Measurements from ENCODE around the gene FAM24B.

Gene FAM24B

GRCh38 chr10:122864901-122865300, 14.5 kb downstream of the FAM24B start:
- Histone ChIP-seq H3K36me3 (replicated peaks; ENCODE audit: low read depth, low read length) (peaks cover 2% of the 10 kb centered on the region), H3K79me2 (ENCODE audit: low read length) (peaks cover 74% of the 10 kb centered on the region), H3K9ac (ENCODE audit: low read length) (no peak overlapping the region), H3K4me1 (ENCODE audit: low read length) (no peaks in the 10 kb centered on the region), H3K4me2 (ENCODE audit: low read length) (no peak overlapping the region), H3K9me3 (ENCODE audit: insufficient read depth, low read length) (no peaks in the 10 kb centered on the region), H3K4me3 (ENCODE audit: low read length) (no peak overlapping the region), H2AFZ (ENCODE audit: low read depth, low read length) (no peak overlapping the region), H3K27ac (ENCODE audit: low read length) (no peak overlapping the region), H3K27me3 (ENCODE audit: low read depth, low read length) (no peaks in the 10 kb centered on the region), H4K20me1 (ENCODE audit: insufficient read depth, low read length) (peaks cover 39% of the 10 kb centered on the region)
- TF ChIP-seq CTCF (IDR thresholded peaks at IDR 0.05; ENCODE audit: low read depth, low read length) (no peak), EZH2phosphoT487 (IDR thresholded peaks at IDR 0.05; ENCODE audit: low read depth) (no peak)

GRCh38 chr10:122864194-122864592, 15.2 kb downstream of the FAM24B start:
- H3K79me2 ChIP-seq (ENCODE audit: low read length) = peaks cover 81% of the 10 kb centered on the region
- TF ChIP-seq CTCF (IDR thresholded peaks at IDR 0.05; ENCODE audit: low read depth, low read length) (no peak), EZH2phosphoT487 (IDR thresholded peaks at IDR 0.05; ENCODE audit: low read depth) (no peak)

GRCh38 chr10:122863216-122864193, 15.9 kb downstream of the FAM24B start:
- Histone ChIP-seq H3K79me2 (ENCODE audit: low read length) (peaks cover 88% of the 10 kb centered on the region), H3K36me3 (replicated peaks; ENCODE audit: low read depth, low read length) (peaks cover 8% of the 10 kb centered on the region), H3K4me3 (ENCODE audit: low read length) (no peak overlapping the region), H4K20me1 (ENCODE audit: insufficient read depth, low read length) (peaks cover 44% of the 10 kb centered on the region), H3K27me3 (ENCODE audit: low read depth, low read length) (no peaks in the 10 kb centered on the region), H3K27ac (ENCODE audit: low read length) (no peak overlapping the region), H2AFZ (ENCODE audit: low read depth, low read length) (no peak overlapping the region), H3K4me2 (ENCODE audit: low read length) (no peak overlapping the region), H3K9ac (ENCODE audit: low read length) (no peak overlapping the region), H3K9me3 (ENCODE audit: insufficient read depth, low read length) (no peaks in the 10 kb centered on the region), H3K4me1 (ENCODE audit: low read length) (no peaks in the 10 kb centered on the region)
- no peak for TF ChIP-seq CTCF (IDR thresholded peaks at IDR 0.05; ENCODE audit: low read depth, low read length)
- TF ChIP-seq EZH2phosphoT487 (IDR thresholded peaks at IDR 0.05; ENCODE audit: low read depth) = no peak

More at GRCh38 chr10:122864194-122864592, 15.2 kb downstream of the FAM24B start:
- peaks cover 2% of the 10 kb centered on the region for H3K36me3 ChIP-seq (replicated peaks; ENCODE audit: low read depth, low read length)
- peaks cover 39% of the 10 kb centered on the region for H4K20me1 ChIP-seq (ENCODE audit: insufficient read depth, low read length)
- H3K27me3 ChIP-seq (ENCODE audit: low read depth, low read length) = no peaks in the 10 kb centered on the region
- H3K9ac ChIP-seq (ENCODE audit: low read length) = no peak overlapping the region
- no peak overlapping the region for H2AFZ ChIP-seq (ENCODE audit: low read depth, low read length)
- no peak overlapping the region for H3K4me2 ChIP-seq (ENCODE audit: low read length)
- no peak overlapping the region for H3K27ac ChIP-seq (ENCODE audit: low read length)
- no peak overlapping the region for H3K4me3 ChIP-seq (ENCODE audit: low read length)
- H3K9me3 ChIP-seq (ENCODE audit: insufficient read depth, low read length) = no peaks in the 10 kb centered on the region
- no peaks in the 10 kb centered on the region for H3K4me1 ChIP-seq (ENCODE audit: low read length)

GRCh38 chr10:122861711-122862161, 17.6 kb downstream of the FAM24B start:
- Histone ChIP-seq H3K4me2 (ENCODE audit: low read length) (no peak overlapping the region), H4K20me1 (ENCODE audit: insufficient read depth, low read length) (peaks cover 41% of the 10 kb centered on the region), H3K9me3 (ENCODE audit: insufficient read depth, low read length) (no peaks in the 10 kb centered on the region), H3K36me3 (replicated peaks; ENCODE audit: low read depth, low read length) (peaks cover 9% of the 10 kb centered on the region), H3K79me2 (ENCODE audit: low read length) (peaks cover 92% of the 10 kb centered on the region), H3K9ac (ENCODE audit: low read length) (no peak overlapping the region), H3K27me3 (ENCODE audit: low read depth, low read length) (no peaks in the 10 kb centered on the region), H3K27ac (ENCODE audit: low read length) (no peak overlapping the region), H3K4me3 (ENCODE audit: low read length) (no peak overlapping the region), H3K4me1 (ENCODE audit: low read length) (no peaks in the 10 kb centered on the region), H2AFZ (ENCODE audit: low read depth, low read length) (no peak overlapping the region)
- TF ChIP-seq EZH2phosphoT487 (IDR thresholded peaks at IDR 0.05; ENCODE audit: low read depth) = no peak
- TF ChIP-seq CTCF (IDR thresholded peaks at IDR 0.05; ENCODE audit: low read depth, low read length) = no peak
